Panc1 (cell line): ENCODE data around the gene YPEL1.

Experiments
- CTCF ChIP-seq: fragments of 450-650 bp; IDR thresholded peaks from 2 replicates; pipeline ENCODE4 v1.5.1; 2017; ENCODE audit warnings: mild to moderate bottlenecking
- POLR2AphosphoS5 ChIP-seq: IDR thresholded peaks from 2 replicates; pipeline ENCODE4 v1.6.1; 2012; ENCODE audit warnings: mild to moderate bottlenecking, low read depth, low read length, moderate library complexity

- no peak for TF ChIP-seq CTCF
- no peak for TF ChIP-seq POLR2AphosphoS5
Measured at GRCh38 chr22:21736084-21736642, 569 bp upstream of the YPEL1 start.
